Vagina (tissue), 2 donors: ENCODE data around the gene PDE4D. TPM values are rescaled to one million over a fixed set of nuclear protein-coding genes. Genes with fewer than 3 reads are reported as not detected.

Experiments used
- DNase-seq, 2 donors: peaks; one replicate each; pipeline ENCODE4 v3.0.0-alpha.2; 2017; ENCODE audit errors: extremely low spot score in 2 of 2
- H3K27ac ChIP-seq: fragments of 200-600 bp; sonication (generic); one replicate; pipeline ENCODE4 v1.5.1; 2019
- H3K27me3 ChIP-seq: fragments of 200-600 bp; sonication (generic); one replicate; pipeline ENCODE4 v1.5.1; 2019
- H3K36me3 ChIP-seq, 2 donors: fragments of 200-600 bp; sonication (generic); one replicate each; pipeline ENCODE4 v1.5.1; 2017 to 2019
- H3K4me1 ChIP-seq: fragments of 200-600 bp; sonication (generic); one replicate; pipeline ENCODE4 v1.5.1; 2019
- H3K4me3 ChIP-seq, 2 donors: fragments of 200-600 bp; sonication (generic); 1 replicate in 1 of 2; 2 replicates in 1 of 2; pipeline ENCODE4 v1.5.1; 2016 to 2019
- H3K9me3 ChIP-seq: fragments of 200-600 bp; sonication (generic); one replicate; pipeline ENCODE4 v1.5.1; 2019
- POLR2A ChIP-seq, 2 donors: fragments of 450-650 bp; IDR thresholded peaks; one replicate each; pipeline ENCODE4 v1.6.1; 2017; ENCODE audit warnings: antibody characterized with exemption in 2 of 2, mild to moderate bottlenecking in 2 of 2, moderate library complexity in 2 of 2
- POLR2AphosphoS5 ChIP-seq, 2 donors: sonication (generic); formaldehyde crosslinking; IDR thresholded peaks; one replicate each; pipeline ENCODE4 v1.9.0; 2017; ENCODE audit warnings: antibody characterized with exemption in 2 of 2, mild to moderate bottlenecking in 2 of 2, low read depth in 1 of 2; ENCODE audit not compliant: insufficient read depth in 1 of 2
- intact Hi-C: fragments of 100-400 bp; cut with DNase I; formaldehyde crosslinking; loops from one replicate; pipeline ENCODE4 v1.15.1; 2023
- total RNA-seq: library from RNA; depleted of rRNA; stranded (reverse); fragments of >200 nt; gene quantifications from one replicate; pipeline ENCODE4 v1.2.3, GENCODE V29; 2016
- TF ChIP-seq, protein P1 (sequence below), 3 experiments: fragments of 450-650 bp in 2 of 3; fragments of 200-600 bp in 1 of 3; sonication (generic) in 1 of 3; IDR thresholded peaks; one replicate each; pipeline ENCODE4 v1.5.1; 2017 to 2019; ENCODE audit warnings: antibody characterized with exemption in 3 of 3, mild to moderate bottlenecking in 2 of 3, moderate library complexity in 2 of 3

The PDE4D gene
- total RNA-seq, 1 donor from 2014 or later: 86.9 TPM

DNA sequence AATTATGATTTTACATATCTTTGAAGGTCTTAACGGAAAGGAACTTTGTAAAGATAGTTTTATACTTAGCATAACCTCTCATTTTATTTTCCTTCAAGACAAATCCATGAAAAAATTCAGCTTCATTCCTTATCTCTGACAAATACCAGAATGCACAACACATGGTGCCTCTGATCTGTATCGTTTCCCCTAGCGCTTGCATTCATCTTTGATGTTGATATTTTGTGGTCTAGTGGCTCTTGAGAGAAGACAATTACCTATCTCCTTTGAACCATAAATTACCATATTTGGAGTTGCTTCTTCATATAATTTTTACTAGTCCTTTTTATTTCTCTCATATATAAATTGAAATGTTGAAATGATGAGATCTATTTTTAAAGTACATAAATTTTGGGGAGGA is 551.3 kb downstream of the PDE4D start:
- no peaks in the 10 kb centered on the region for H3K27me3 ChIP-seq
- H3K27ac ChIP-seq: no peak overlapping the region
- DNase-seq: no peak
- H3K36me3 ChIP-seq: no peaks in the 10 kb centered on the region
- H3K4me3 ChIP-seq: no peak overlapping the region
- no peaks in the 10 kb centered on the region for H3K9me3 ChIP-seq
- intact Hi-C loops: no loop called here
- TF ChIP-seq POLR2A (IDR thresholded peaks at IDR 0.05) (no peak), POLR2AphosphoS5 (IDR thresholded peaks at IDR 0.05; ENCODE audit: insufficient read depth in 1 of 2, low read depth in 1 of 2) (no peak)
- TF ChIP-seq, protein P1, sequence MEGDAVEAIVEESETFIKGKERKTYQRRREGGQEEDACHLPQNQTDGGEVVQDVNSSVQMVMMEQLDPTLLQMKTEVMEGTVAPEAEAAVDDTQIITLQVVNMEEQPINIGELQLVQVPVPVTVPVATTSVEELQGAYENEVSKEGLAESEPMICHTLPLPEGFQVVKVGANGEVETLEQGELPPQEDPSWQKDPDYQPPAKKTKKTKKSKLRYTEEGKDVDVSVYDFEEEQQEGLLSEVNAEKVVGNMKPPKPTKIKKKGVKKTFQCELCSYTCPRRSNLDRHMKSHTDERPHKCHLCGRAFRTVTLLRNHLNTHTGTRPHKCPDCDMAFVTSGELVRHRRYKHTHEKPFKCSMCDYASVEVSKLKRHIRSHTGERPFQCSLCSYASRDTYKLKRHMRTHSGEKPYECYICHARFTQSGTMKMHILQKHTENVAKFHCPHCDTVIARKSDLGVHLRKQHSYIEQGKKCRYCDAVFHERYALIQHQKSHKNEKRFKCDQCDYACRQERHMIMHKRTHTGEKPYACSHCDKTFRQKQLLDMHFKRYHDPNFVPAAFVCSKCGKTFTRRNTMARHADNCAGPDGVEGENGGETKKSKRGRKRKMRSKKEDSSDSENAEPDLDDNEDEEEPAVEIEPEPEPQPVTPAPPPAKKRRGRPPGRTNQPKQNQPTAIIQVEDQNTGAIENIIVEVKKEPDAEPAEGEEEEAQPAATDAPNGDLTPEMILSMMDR (IDR thresholded peaks at IDR 0.05): no peak
- no peaks in the 10 kb centered on the region for H3K4me1 ChIP-seq

GRCh38 chr5:59341760-59342159 is 551.8 kb downstream of the PDE4D start:
- intact Hi-C loops: no loop called here
- no peak for TF ChIP-seq POLR2AphosphoS5 (IDR thresholded peaks at IDR 0.05; ENCODE audit: insufficient read depth in 1 of 2, low read depth in 1 of 2)
- H3K36me3 ChIP-seq: no peaks in the 10 kb centered on the region

DNA sequence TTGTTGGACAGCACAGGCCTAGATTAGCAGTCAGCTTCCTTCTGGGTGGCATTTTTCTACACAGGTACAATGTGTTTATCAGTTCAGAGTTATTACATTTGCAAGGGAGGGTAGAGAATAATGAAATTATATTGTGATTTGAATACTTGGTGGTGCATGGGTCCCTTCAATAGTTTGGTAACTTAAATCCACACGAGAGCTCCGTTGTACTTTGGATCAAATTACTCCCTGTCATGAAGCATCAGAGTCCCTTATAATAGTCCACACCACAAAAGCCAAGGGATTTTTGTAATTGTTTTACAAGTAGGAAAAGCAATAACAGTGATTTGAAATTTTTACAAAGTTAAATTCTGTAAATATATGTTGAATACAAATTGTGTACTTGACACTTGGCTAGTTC is 552.4 kb downstream of the PDE4D start:
- H3K27ac ChIP-seq: no peak overlapping the region
- intact Hi-C loops: no loop called here
- no peaks in the 10 kb centered on the region for H3K36me3 ChIP-seq
- H3K4me1 ChIP-seq: no peaks in the 10 kb centered on the region
- TF ChIP-seq POLR2AphosphoS5 (IDR thresholded peaks at IDR 0.05; ENCODE audit: insufficient read depth in 1 of 2, low read depth in 1 of 2) (no peak), POLR2A (IDR thresholded peaks at IDR 0.05) (no peak)
- TF ChIP-seq, protein P1 (IDR thresholded peaks at IDR 0.05): no peak
- no peaks in the 10 kb centered on the region for H3K27me3 ChIP-seq
- H3K4me3 ChIP-seq: no peak overlapping the region
- no peaks in the 10 kb centered on the region for H3K9me3 ChIP-seq
- no peak for DNase-seq

More at GRCh38 chr5:59341760-59342159, 551.8 kb downstream of the PDE4D start:
- no peak overlapping the region for H3K27ac ChIP-seq
- H3K9me3 ChIP-seq: no peaks in the 10 kb centered on the region
- no peaks in the 10 kb centered on the region for H3K27me3 ChIP-seq
- no peaks in the 10 kb centered on the region for H3K4me1 ChIP-seq
- DNase-seq: no peak
- H3K4me3 ChIP-seq: no peak overlapping the region

GRCh38 chr5:59340637-59341036 is 552.9 kb downstream of the PDE4D start:
- no peaks in the 10 kb centered on the region for H3K27me3 ChIP-seq
- no peaks in the 10 kb centered on the region for H3K4me1 ChIP-seq
- intact Hi-C loops: no loop called here
- no peak overlapping the region for H3K4me3 ChIP-seq
- H3K9me3 ChIP-seq: no peaks in the 10 kb centered on the region
- TF ChIP-seq POLR2AphosphoS5 (IDR thresholded peaks at IDR 0.05; ENCODE audit: insufficient read depth in 1 of 2, low read depth in 1 of 2): no peak
- TF ChIP-seq POLR2A (IDR thresholded peaks at IDR 0.05): no peak
- TF ChIP-seq, protein P1 (IDR thresholded peaks at IDR 0.05): no peak
- H3K27ac ChIP-seq: no peak overlapping the region
- no peak for DNase-seq
- no peaks in the 10 kb centered on the region for H3K36me3 ChIP-seq

GRCh38 chr5:59337240-59337639 is 556.3 kb downstream of the PDE4D start:
- DNase-seq: no peak
- Histone ChIP-seq H3K4me3 (no peak overlapping the region), H3K4me1 (no peaks in the 10 kb centered on the region), H3K9me3 (no peaks in the 10 kb centered on the region), H3K27ac (no peak overlapping the region), H3K36me3 (no peaks in the 10 kb centered on the region), H3K27me3 (no peaks in the 10 kb centered on the region)
- intact Hi-C loops: no loop called here
- TF ChIP-seq POLR2AphosphoS5 (IDR thresholded peaks at IDR 0.05; ENCODE audit: insufficient read depth in 1 of 2, low read depth in 1 of 2) (no peak), POLR2A (IDR thresholded peaks at IDR 0.05) (no peak)
- TF ChIP-seq, protein P1 (IDR thresholded peaks at IDR 0.05): no peak
